Measurements from ENCODE around the gene FAM53B.
A peak's percentile ranks its signal among the peaks of the same experiment; 100 is the strongest.

The FAM53B gene

GRCh38 chr10:124680675-124681074, 63.5 kb downstream of the FAM53B start:
- no peak for DNase-seq (ENCODE audit: low spot score)

- DNase-seq (ENCODE audit: low spot score) = no peak
These were observed 64.8 kb downstream of the FAM53B start for GRCh38 chr10:124679401-124679800.

- no peak for DNase-seq (ENCODE audit: low spot score)
These were observed 65.5 kb downstream of the FAM53B start for GRCh38 chr10:124678557-124679240.

- no peak for DNase-seq (ENCODE audit: low spot score)
These were observed 66.2 kb downstream of the FAM53B start for GRCh38 chr10:124677749-124678556.

- DNase-seq (ENCODE audit: low spot score) = no peak
These were observed 66.9 kb downstream of the FAM53B start for GRCh38 chr10:124677293-124677699.

- DNase-seq (ENCODE audit: low spot score) = no peak
These were observed 67.6 kb downstream of the FAM53B start for GRCh38 chr10:124676416-124677062.

- DNase-seq (ENCODE audit: low spot score) = no peak
These were observed 68.4 kb downstream of the FAM53B start for GRCh38 chr10:124675824-124676223.

GRCh38 chr10:124675261-124675660, 68.9 kb downstream of the FAM53B start:
- no peak for DNase-seq (ENCODE audit: low spot score)

- DNase-seq (ENCODE audit: low spot score) = no peak
These were observed 69.4 kb downstream of the FAM53B start for GRCh38 chr10:124674768-124675222.

- no peak for DNase-seq (ENCODE audit: low spot score)
These were observed 72.0 kb downstream of the FAM53B start for GRCh38 chr10:124672181-124672638.

GRCh38 chr10:124671486-124672075, 72.6 kb downstream of the FAM53B start:
- no peak for DNase-seq (ENCODE audit: low spot score)

- peak; percentile 29 for DNase-seq (ENCODE audit: low spot score)
These were observed 73.3 kb downstream of the FAM53B start for GRCh38 chr10:124670849-124671248.

- DNase-seq (ENCODE audit: low spot score) = no peak
These were observed 74.1 kb downstream of the FAM53B start for GRCh38 chr10:124669824-124670654.

- DNase-seq (ENCODE audit: low spot score) = no peak
These were observed 74.9 kb downstream of the FAM53B start for GRCh38 chr10:124669141-124669823.

GRCh38 chr10:124668517-124669051, 75.6 kb downstream of the FAM53B start:
- no peak for DNase-seq (ENCODE audit: low spot score)

- no peak for DNase-seq (ENCODE audit: low spot score)
These were observed 76.5 kb downstream of the FAM53B start for GRCh38 chr10:124667425-124668345.

GRCh38 chr10:124666494-124666893, 77.7 kb downstream of the FAM53B start:
- no peak for DNase-seq (ENCODE audit: low spot score)

GRCh38 chr10:124665980-124666379, 78.2 kb downstream of the FAM53B start:
- DNase-seq (ENCODE audit: low spot score) = no peak

- DNase-seq (ENCODE audit: low spot score) = no peak
These were observed 78.6 kb downstream of the FAM53B start for GRCh38 chr10:124665558-124665957.

All from SK-N-DZ (cell line).